COLO829 (cell line): ENCODE data around the gene RPS6KA2.
"Not testable (repeated sequence)": the region's sequence is repeated elsewhere in the genome, so short reads cannot be mapped to it uniquely, and the experiment has no call there.

Source experiments
- DNase-seq: peaks from one replicate; pipeline ENCODE4 v3.0.0; 2012; ENCODE audit warnings: low spot score

Gene RPS6KA2

GRCh38 chr6:166364456-166364855, 262.6 kb downstream of the RPS6KA2 start:
- no peak for DNase-seq

GRCh38 chr6:166362427-166362826, 264.6 kb downstream of the RPS6KA2 start:
- DNase-seq = not testable (repeated sequence)

GRCh38 chr6:166361077-166361429, 266.0 kb downstream of the RPS6KA2 start:
- DNase-seq = no peak

- no peak for DNase-seq
Measured at GRCh38 chr6:166360243-166361076, 266.6 kb downstream of the RPS6KA2 start.
